ENCODE data around the gene ANKRD50. TPM values are rescaled to one million over a fixed set of nuclear protein-coding genes. Genes with fewer than 3 reads are reported as not detected.

Gene ANKRD50
- total and polyA plus RNA-seq, 2 of the 13 experiments (the other 11 are each of a cell fraction or from before 2014, with no cell fraction given), result 2.4 to 4.4 TPM

DNA sequence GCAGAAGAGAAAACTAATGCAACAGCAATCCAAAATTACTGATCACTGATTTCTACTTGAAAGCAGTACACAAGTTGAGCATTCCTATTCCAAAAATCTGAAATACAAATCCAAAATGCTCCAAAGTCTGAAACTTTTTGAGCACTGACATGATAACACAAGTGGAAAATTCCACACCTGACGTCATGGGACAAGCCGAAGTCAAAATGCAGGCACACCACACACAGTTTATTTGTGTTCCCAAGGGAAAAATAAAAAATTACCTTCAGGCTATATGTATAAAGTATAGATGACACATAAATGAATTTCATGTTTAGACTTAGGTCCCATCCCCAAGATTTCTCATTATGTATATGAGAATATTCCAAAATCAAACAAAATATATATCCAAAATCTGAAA, 20.7 kb downstream of the ANKRD50 start:
- Histone ChIP-seq H3K27ac (ENCODE audit: extremely low read length, insufficient read depth, low read length) (no peak overlapping the region), H4K20me1 (ENCODE audit: insufficient read depth, low read length) (no peaks in the 10 kb centered on the region), H3K4me2 (ENCODE audit: low read depth, low read length) (no peak overlapping the region), H3K4me1 (ENCODE audit: insufficient read depth, low read length) (no peaks in the 10 kb centered on the region), H3K36me3 (replicated peaks in 1 of 2; ENCODE audit: control insufficient read depth in 1 of 2, insufficient read depth in 2 of 2, low read length in 2 of 2) (no peaks in the 10 kb centered on the region), H3K79me2 (ENCODE audit: insufficient read depth, low read length) (peaks cover 2% of the 10 kb centered on the region), H3K27me3 (ENCODE audit: control insufficient read depth in 1 of 2, insufficient read depth in 2 of 2, low read length in 2 of 2) (no peaks in the 10 kb centered on the region), H2AFZ (ENCODE audit: low read length) (no peak overlapping the region), H3K9ac (ENCODE audit: insufficient read depth, low read depth, low read length) (no peak overlapping the region), H3K4me3 (replicated peaks in 1 of 3; ENCODE audit: insufficient read depth in 1 of 3, low read depth in 2 of 3, low read length in 3 of 3) (no peak overlapping the region), H3K9me3 (ENCODE audit: low read length) (peaks cover 6% of the 10 kb centered on the region)
- ATAC-seq (no peak), FAIRE-seq (no peak), DNase-seq (ENCODE audit: low spot score) (no peak)
- ChIA-PET POLR2A (no interaction called here), CTCF (ENCODE audit: low intra/inter-chr PET ratio, low total read pairs) (no interaction called here)
- intact Hi-C loops (cut with micrococcal nuclease; ENCODE audit: unreplicated experiment), result no loop called here
- in situ Hi-C loops (cut with HindIII; ENCODE audit: extremely low pct_ligation_motif_present, low pct_unique_long_range_greater_than_20kb), result no loop called here
- no TSS peak for BruUV-seq (replicated peaks)
- no peak for TF ChIP-seq ZC3H13 (CRISPR knock-in tag; IDR thresholded peaks at IDR 0.05)
- TF ChIP-seq TBX2 (CRISPR knock-in tag; IDR thresholded peaks at IDR 0.05; ENCODE audit: borderline replicate concordance), result no peak
- TF ChIP-seq, protein P1, sequence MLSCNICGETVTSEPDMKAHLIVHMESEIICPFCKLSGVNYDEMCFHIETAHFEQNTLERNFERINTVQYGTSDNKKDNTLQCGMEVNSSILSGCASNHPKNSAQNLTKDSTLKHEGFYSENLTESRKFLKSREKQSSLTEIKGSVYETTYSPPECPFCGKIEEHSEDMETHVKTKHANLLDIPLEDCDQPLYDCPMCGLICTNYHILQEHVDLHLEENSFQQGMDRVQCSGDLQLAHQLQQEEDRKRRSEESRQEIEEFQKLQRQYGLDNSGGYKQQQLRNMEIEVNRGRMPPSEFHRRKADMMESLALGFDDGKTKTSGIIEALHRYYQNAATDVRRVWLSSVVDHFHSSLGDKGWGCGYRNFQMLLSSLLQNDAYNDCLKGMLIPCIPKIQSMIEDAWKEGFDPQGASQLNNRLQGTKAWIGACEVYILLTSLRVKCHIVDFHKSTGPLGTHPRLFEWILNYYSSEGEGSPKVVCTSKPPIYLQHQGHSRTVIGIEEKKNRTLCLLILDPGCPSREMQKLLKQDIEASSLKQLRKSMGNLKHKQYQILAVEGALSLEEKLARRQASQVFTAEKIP (CRISPR knock-in tag; IDR thresholded peaks at IDR 0.05; ENCODE audit: borderline replicate concordance), result no peak
- TF ChIP-seq MED1 (CRISPR knock-in tag; IDR thresholded peaks at IDR 0.05), result no peak
- no peak for TF ChIP-seq HNRNPK (IDR thresholded peaks at IDR 0.05; ENCODE audit: low read depth, low read length, poor library complexity, severe bottlenecking)
- no peak for TF ChIP-seq ELF4 (CRISPR knock-in tag; IDR thresholded peaks at IDR 0.05; ENCODE audit: borderline replicate concordance)
- TF ChIP-seq ZFP62 (CRISPR knock-in tag; IDR thresholded peaks at IDR 0.05), result no peak
- TF ChIP-seq ZNF30 (CRISPR knock-in tag; IDR thresholded peaks at IDR 0.05), result no peak
- no peak for TF ChIP-seq RFX5 (IDR thresholded peaks at IDR 0.05; ENCODE audit: low read depth, low read length)
- TF ChIP-seq, protein P2, sequence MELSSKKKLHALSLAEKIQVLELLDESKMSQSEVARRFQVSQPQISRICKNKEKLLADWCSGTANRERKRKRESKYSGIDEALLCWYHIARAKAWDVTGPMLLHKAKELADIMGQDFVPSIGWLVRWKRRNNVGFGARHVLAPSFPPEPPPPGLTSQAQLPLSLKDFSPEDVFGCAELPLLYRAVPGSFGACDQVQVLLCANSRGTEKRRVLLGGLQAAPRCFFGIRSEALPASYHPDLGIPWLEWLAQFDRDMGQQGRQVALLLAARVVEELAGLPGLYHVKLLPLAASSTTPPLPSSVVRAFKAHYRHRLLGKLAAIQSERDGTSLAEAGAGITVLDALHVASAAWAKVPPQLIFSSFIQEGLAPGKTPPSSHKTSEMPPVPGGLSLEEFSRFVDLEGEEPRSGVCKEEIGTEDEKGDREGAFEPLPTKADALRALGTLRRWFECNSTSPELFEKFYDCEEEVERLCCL (CRISPR knock-in tag; IDR thresholded peaks at IDR 0.05; ENCODE audit: borderline replicate concordance), result no peak
- TF ChIP-seq ZIK1 (CRISPR knock-in tag; IDR thresholded peaks at IDR 0.05; ENCODE audit: borderline replicate concordance, low read depth), result no peak
- WGBS (ENCODE audit: low lambda C conversion rate), result 87% methylated on average over 2 of the region's 2 CpGs
